GM19043 (cell line): ENCODE data around the gene PDE6D.
A peak's percentile ranks its signal among the peaks of the same experiment; 100 is the strongest.
"Not testable (repeated sequence)": the region's sequence is repeated elsewhere in the genome, so short reads cannot be mapped to it uniquely, and the experiment has no call there.

Experiments used
- ATAC-seq: cut with Tn5 transposase; IDR thresholded peaks from one replicate; pipeline ENCODE4 v1.9.1; 2021; ENCODE audit warnings: low read depth; ENCODE audit not compliant: unreplicated experiment

Gene PDE6D

GRCh38 chr2:231720987-231721966 is 59.8 kb downstream of the PDE6D start:
- peak; percentile 65 for ATAC-seq

- no peak for ATAC-seq
Observed at GRCh38 chr2:231720292-231720986, 60.6 kb downstream of the PDE6D start.

GRCh38 chr2:231718799-231719198 is 62.3 kb downstream of the PDE6D start:
- no peak for ATAC-seq

GRCh38 chr2:231717281-231718171 is 63.6 kb downstream of the PDE6D start:
- peak; percentile 32 for ATAC-seq

- ATAC-seq, result no peak
Observed at GRCh38 chr2:231716666-231717280, 64.3 kb downstream of the PDE6D start.

- ATAC-seq, result no peak
Observed at GRCh38 chr2:231715988-231716616, 65.0 kb downstream of the PDE6D start.

- ATAC-seq, result no peak
Observed at GRCh38 chr2:231715499-231715837, 65.6 kb downstream of the PDE6D start.

GRCh38 chr2:231714639-231715498 is 66.2 kb downstream of the PDE6D start:
- ATAC-seq, result peak; percentile 33

- ATAC-seq, result no peak
Observed at GRCh38 chr2:231713730-231714638, 67.1 kb downstream of the PDE6D start.

- not testable (repeated sequence) for ATAC-seq
Observed at GRCh38 chr2:231713406-231713729, 67.7 kb downstream of the PDE6D start.

- ATAC-seq, result not testable (repeated sequence)
Observed at GRCh38 chr2:231712451-231713021, 68.5 kb downstream of the PDE6D start.

- no peak for ATAC-seq
Observed at GRCh38 chr2:231711677-231712450, 69.2 kb downstream of the PDE6D start.

- ATAC-seq, result no peak
Observed at GRCh38 chr2:231710799-231711676, 70.0 kb downstream of the PDE6D start.

- no peak for ATAC-seq
Observed at GRCh38 chr2:231709981-231710798, 70.9 kb downstream of the PDE6D start.

- ATAC-seq, result no peak
Observed at GRCh38 chr2:231709636-231709980, 71.5 kb downstream of the PDE6D start.
